ENCODE results near the gene SRMS. TPM values are rescaled to one million over a fixed set of nuclear protein-coding genes. Genes with fewer than 3 reads are reported as not detected.
A peak's percentile ranks its signal among the peaks of the same experiment; 100 is the strongest.

Gene SRMS
- total and polyA plus RNA-seq, 10 donors, result 0.07 to 1.5 (median 0.78) TPM; not detected in 2

DNA sequence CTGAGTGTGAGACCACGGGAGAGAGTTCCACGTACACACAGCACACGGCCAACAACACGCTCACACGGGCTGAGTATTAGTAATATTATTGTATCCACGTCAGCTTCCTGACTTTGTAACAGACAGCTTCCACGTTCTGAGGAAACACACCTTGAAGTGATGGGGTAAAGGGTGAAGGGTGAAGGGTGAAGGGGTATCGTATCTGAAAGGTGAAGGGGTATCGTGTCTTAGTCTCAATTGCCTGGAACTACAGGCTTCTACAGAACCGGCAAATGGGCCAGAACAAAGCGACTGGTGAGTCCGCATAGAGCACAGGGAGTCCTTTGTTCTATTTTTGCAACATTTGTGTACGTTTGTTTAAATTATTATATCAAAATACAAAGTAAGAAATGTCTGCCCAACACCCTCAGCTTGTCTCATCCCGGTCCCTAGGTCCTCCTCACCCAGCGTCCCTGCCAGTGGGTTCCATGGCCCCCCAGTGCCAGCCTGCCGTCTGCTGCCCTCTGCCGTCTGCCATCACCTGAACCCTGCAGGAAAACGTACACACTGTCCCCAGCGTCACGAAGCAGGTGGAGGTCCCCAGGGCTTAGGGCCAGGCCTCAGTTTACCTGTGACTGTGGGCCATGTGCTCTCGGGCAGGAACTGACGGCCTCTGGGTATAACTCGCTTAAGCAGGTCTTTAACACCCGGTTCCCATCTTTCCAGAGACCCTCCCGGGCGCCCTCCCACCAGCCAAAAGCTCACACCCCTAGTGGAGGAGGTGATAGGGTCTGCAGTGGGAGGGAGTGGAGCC, 30.9 kb upstream of the SRMS start:
- DNase-seq, result no peak
- intact Hi-C loops (cut with DNase I; ENCODE audit: low total_unique reads), result no loop called here
- Histone ChIP-seq H3K4me1 (peaks cover 7 to 26% (median 15%) of the 10 kb centered on the region in 6 donors), H3K4me3 (no peak overlapping the region), H3K27me3 (replicated peaks in 1 of 7) (peaks cover 0 to 32% (median 0%) of the 10 kb centered on the region in 7 donors), H3K27ac (no peak overlapping the region), H3K9me3 (no peaks in the 10 kb centered on the region), H3K36me3 (no peaks in the 10 kb centered on the region)
- 75 to 86% (median 80%) methylated on average over 22 to 26 of the region's 26 CpGs for WGBS, 5 donors
- TF ChIP-seq, protein P1, sequence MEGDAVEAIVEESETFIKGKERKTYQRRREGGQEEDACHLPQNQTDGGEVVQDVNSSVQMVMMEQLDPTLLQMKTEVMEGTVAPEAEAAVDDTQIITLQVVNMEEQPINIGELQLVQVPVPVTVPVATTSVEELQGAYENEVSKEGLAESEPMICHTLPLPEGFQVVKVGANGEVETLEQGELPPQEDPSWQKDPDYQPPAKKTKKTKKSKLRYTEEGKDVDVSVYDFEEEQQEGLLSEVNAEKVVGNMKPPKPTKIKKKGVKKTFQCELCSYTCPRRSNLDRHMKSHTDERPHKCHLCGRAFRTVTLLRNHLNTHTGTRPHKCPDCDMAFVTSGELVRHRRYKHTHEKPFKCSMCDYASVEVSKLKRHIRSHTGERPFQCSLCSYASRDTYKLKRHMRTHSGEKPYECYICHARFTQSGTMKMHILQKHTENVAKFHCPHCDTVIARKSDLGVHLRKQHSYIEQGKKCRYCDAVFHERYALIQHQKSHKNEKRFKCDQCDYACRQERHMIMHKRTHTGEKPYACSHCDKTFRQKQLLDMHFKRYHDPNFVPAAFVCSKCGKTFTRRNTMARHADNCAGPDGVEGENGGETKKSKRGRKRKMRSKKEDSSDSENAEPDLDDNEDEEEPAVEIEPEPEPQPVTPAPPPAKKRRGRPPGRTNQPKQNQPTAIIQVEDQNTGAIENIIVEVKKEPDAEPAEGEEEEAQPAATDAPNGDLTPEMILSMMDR (IDR thresholded peaks at IDR 0.05 in 8 of 11, conservative IDR thresholded peaks at IDR 0.05 in 3 of 11), result peak in 3 of 11 experiments; percentile 11 to 18 (median 11)
- TF ChIP-seq POLR2A (IDR thresholded peaks at IDR 0.05), result no peak
- TF ChIP-seq POLR2AphosphoS5 (IDR thresholded peaks at IDR 0.05), result no peak

- Histone ChIP-seq H3K9me3 (no peaks in the 10 kb centered on the region), H3K27me3 (replicated peaks in 1 of 7) (peaks cover 0 to 32% (median 0%) of the 10 kb centered on the region in 7 donors), H3K4me3 (no peak overlapping the region), H3K36me3 (peaks cover 0 to 7% (median 5%) of the 10 kb centered on the region in 6 donors), H3K4me1 (peaks cover 15 to 36% (median 25%) of the 10 kb centered on the region in 6 donors), H3K27ac (no peak overlapping the region)
- DNase-seq, result no peak
- TF ChIP-seq, protein P1 (IDR thresholded peaks at IDR 0.05 in 8 of 11, conservative IDR thresholded peaks at IDR 0.05 in 3 of 11), result no peak
- TF ChIP-seq POLR2AphosphoS5 (IDR thresholded peaks at IDR 0.05) (no peak), POLR2A (IDR thresholded peaks at IDR 0.05) (no peak)
- intact Hi-C loops (cut with DNase I; ENCODE audit: low total_unique reads), result no loop called here
- 80 to 88% (median 84%) methylated on average over 19 of the region's 19 CpGs for WGBS, 5 donors
Observed at GRCh38 chr20:63577317-63577894, 29.9 kb upstream of the SRMS start.

- H3K27ac ChIP-seq, result no peak overlapping the region
- peaks cover 15 to 43% (median 30%) of the 10 kb centered on the region in 6 donors for H3K4me1 ChIP-seq
- intact Hi-C loops (cut with DNase I; ENCODE audit: low total_unique reads), result no loop called here
- no peak overlapping the region for H3K4me3 ChIP-seq
- peaks cover 0 to 15% (median 12%) of the 10 kb centered on the region in 6 donors for H3K36me3 ChIP-seq
- no peak for DNase-seq
- TF ChIP-seq POLR2AphosphoS5 (IDR thresholded peaks at IDR 0.05) (no peak), POLR2A (IDR thresholded peaks at IDR 0.05) (no peak)
- TF ChIP-seq, protein P1 (IDR thresholded peaks at IDR 0.05 in 8 of 11, conservative IDR thresholded peaks at IDR 0.05 in 3 of 11), result no peak
- WGBS, 5 donors, result 90 to 94% (median 92%) methylated on average over 7 of the region's 7 CpGs
- H3K27me3 ChIP-seq (replicated peaks in 1 of 7), result peaks cover 0 to 32% (median 0%) of the 10 kb centered on the region in 7 donors
- H3K9me3 ChIP-seq, result no peaks in the 10 kb centered on the region
Observed at GRCh38 chr20:63576311-63576710, 28.8 kb upstream of the SRMS start.

All from spleen (tissue), 11 donors.